ENCODE measurements around the gene CLHC1. TPM values are rescaled to one million over a fixed set of nuclear protein-coding genes. Genes with fewer than 3 reads are reported as not detected.

The CLHC1 gene
- total and polyA plus RNA-seq, 2 donors (not counting 1 experiment from before 2014, with no cell fraction given) = 6.5 to 11.9 TPM

GRCh38 chr2:55142518-55142917, 89.6 kb downstream of the CLHC1 start:
- DNase-seq (ENCODE audit: low read depth in 2 of 2) = no peak
- Histone ChIP-seq H3K4me1 (ENCODE audit: control insufficient read depth, extremely low read depth, insufficient read depth, low read length) (no peaks in the 10 kb centered on the region), H3K9me3 (ENCODE audit: control insufficient read depth, insufficient read depth, low read depth, low read length) (no peaks in the 10 kb centered on the region), H3K4me3 (replicated peaks in 1 of 4; ENCODE audit: control extremely low read depth in 1 of 4, insufficient read depth in 1 of 4, low read depth in 3 of 4, low read length in 4 of 4) (no peak overlapping the region), H4K20me1 (ENCODE audit: control insufficient read depth, extremely low read depth, insufficient read depth, low read length) (no peaks in the 10 kb centered on the region), H2AFZ (ENCODE audit: low read length) (no peak overlapping the region), H3K4me2 (ENCODE audit: extremely low read depth, insufficient read depth, low read length) (no peak overlapping the region), H3K27me3 (ENCODE audit: control insufficient read depth, insufficient read depth, low read length) (no peaks in the 10 kb centered on the region), H3K36me3 (ENCODE audit: control insufficient read depth, insufficient read depth, low read length) (no peaks in the 10 kb centered on the region), H3K79me2 (ENCODE audit: control insufficient read depth, insufficient read depth, low read length) (no peaks in the 10 kb centered on the region), H3K9ac (ENCODE audit: insufficient read depth, low read length) (no peak overlapping the region), H3K27ac (ENCODE audit: insufficient read depth, low read length) (no peak overlapping the region)
- no peak for TF ChIP-seq EZH2 (IDR thresholded peaks at IDR 0.05; ENCODE audit: low read length, missing control alignments)
- no peak for TF ChIP-seq CTCF (conservative IDR thresholded peaks at IDR 0.05 in 1 of 2, IDR thresholded peaks at IDR 0.05 in 1 of 2; ENCODE audit: low read depth in 1 of 2, low read length in 2 of 2)

GRCh38 chr2:55141572-55142413, 90.3 kb downstream of the CLHC1 start:
- Histone ChIP-seq H3K4me1 (ENCODE audit: control insufficient read depth, extremely low read depth, insufficient read depth, low read length) (no peaks in the 10 kb centered on the region), H3K27ac (ENCODE audit: insufficient read depth, low read length) (no peak overlapping the region), H3K4me2 (ENCODE audit: extremely low read depth, insufficient read depth, low read length) (no peak overlapping the region), H3K27me3 (ENCODE audit: control insufficient read depth, insufficient read depth, low read length) (no peaks in the 10 kb centered on the region), H2AFZ (ENCODE audit: low read length) (no peak overlapping the region), H3K79me2 (ENCODE audit: control insufficient read depth, insufficient read depth, low read length) (no peaks in the 10 kb centered on the region), H3K9ac (ENCODE audit: insufficient read depth, low read length) (no peak overlapping the region), H3K4me3 (replicated peaks in 1 of 4; ENCODE audit: control extremely low read depth in 1 of 4, insufficient read depth in 1 of 4, low read depth in 3 of 4, low read length in 4 of 4) (no peak overlapping the region), H3K36me3 (ENCODE audit: control insufficient read depth, insufficient read depth, low read length) (no peaks in the 10 kb centered on the region), H4K20me1 (ENCODE audit: control insufficient read depth, extremely low read depth, insufficient read depth, low read length) (no peaks in the 10 kb centered on the region), H3K9me3 (ENCODE audit: control insufficient read depth, insufficient read depth, low read depth, low read length) (no peaks in the 10 kb centered on the region)
- no peak for DNase-seq (ENCODE audit: low read depth in 2 of 2)
- TF ChIP-seq EZH2 (IDR thresholded peaks at IDR 0.05; ENCODE audit: low read length, missing control alignments) (no peak), CTCF (conservative IDR thresholded peaks at IDR 0.05 in 1 of 2, IDR thresholded peaks at IDR 0.05 in 1 of 2; ENCODE audit: low read depth in 1 of 2, low read length in 2 of 2) (no peak)

- no peak overlapping the region for H3K27ac ChIP-seq (ENCODE audit: insufficient read depth, low read length)
- no peak for DNase-seq (ENCODE audit: low read depth in 2 of 2)
- no peaks in the 10 kb centered on the region for H3K9me3 ChIP-seq (ENCODE audit: control insufficient read depth, insufficient read depth, low read depth, low read length)
- no peaks in the 10 kb centered on the region for H3K79me2 ChIP-seq (ENCODE audit: control insufficient read depth, insufficient read depth, low read length)
- H3K4me1 ChIP-seq (ENCODE audit: control insufficient read depth, extremely low read depth, insufficient read depth, low read length) = no peaks in the 10 kb centered on the region
- H3K4me3 ChIP-seq (replicated peaks in 1 of 4; ENCODE audit: control extremely low read depth in 1 of 4, insufficient read depth in 1 of 4, low read depth in 3 of 4, low read length in 4 of 4) = no peak overlapping the region
- no peaks in the 10 kb centered on the region for H3K27me3 ChIP-seq (ENCODE audit: control insufficient read depth, insufficient read depth, low read length)
- TF ChIP-seq EZH2 (IDR thresholded peaks at IDR 0.05; ENCODE audit: low read length, missing control alignments) (no peak), CTCF (conservative IDR thresholded peaks at IDR 0.05 in 1 of 2, IDR thresholded peaks at IDR 0.05 in 1 of 2; ENCODE audit: low read depth in 1 of 2, low read length in 2 of 2) (no peak)
- H4K20me1 ChIP-seq (ENCODE audit: control insufficient read depth, extremely low read depth, insufficient read depth, low read length) = no peaks in the 10 kb centered on the region
- no peak overlapping the region for H3K4me2 ChIP-seq (ENCODE audit: extremely low read depth, insufficient read depth, low read length)
- H3K36me3 ChIP-seq (ENCODE audit: control insufficient read depth, insufficient read depth, low read length) = no peaks in the 10 kb centered on the region
- H2AFZ ChIP-seq (ENCODE audit: low read length) = no peak overlapping the region
- no peak overlapping the region for H3K9ac ChIP-seq (ENCODE audit: insufficient read depth, low read length)
These were observed 91.5 kb downstream of the CLHC1 start for GRCh38 chr2:55140316-55141219.

Measured in fibroblast of lung (primary cell).